Measurements from ENCODE around the gene C1D. TPM values are rescaled to one million over a fixed set of nuclear protein-coding genes. Genes with fewer than 3 reads are reported as not detected.
A peak's percentile ranks its signal among the peaks of the same experiment; 100 is the strongest.

C1D gene
- total RNA-seq, 1 donor from 2014 or later = 19.0 TPM

DNA sequence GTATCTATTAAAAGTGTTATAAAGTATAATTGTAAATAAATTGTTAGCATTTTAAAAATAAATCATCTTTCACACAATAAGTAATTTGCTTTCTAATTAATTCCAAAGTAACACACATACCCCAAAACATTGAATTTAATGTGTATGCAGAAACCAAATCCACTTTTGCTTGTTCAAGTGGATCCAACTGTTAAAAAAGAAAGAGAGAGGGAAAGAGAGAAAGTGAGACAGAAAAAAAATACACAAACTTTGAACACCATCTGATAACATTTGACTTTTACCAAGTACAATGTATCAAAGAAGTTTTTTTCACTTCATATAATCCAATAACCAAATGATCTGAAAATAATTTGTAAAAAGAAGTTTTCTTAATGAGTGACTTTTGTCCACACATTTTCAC, 16.6 kb downstream of the C1D start:
- H3K9me3 Mint-ChIP-seq (ENCODE audit: low read depth) = no peaks in the 10 kb centered on the region
- no peak overlapping the region for H3K27ac Mint-ChIP-seq
- H3K36me3 Mint-ChIP-seq (ENCODE audit: insufficient read depth) = peaks cover 8% of the 10 kb centered on the region
- no peak for TF ChIP-seq CTCF (IDR thresholded peaks at IDR 0.05; ENCODE audit: unreplicated experiment)
- DNase-seq (ENCODE audit: low spot score, unreplicated experiment) = no peak
- no peak overlapping the region for H3K4me3 Mint-ChIP-seq (ENCODE audit: low read depth)
- peaks cover 5% of the 10 kb centered on the region for H3K4me1 Mint-ChIP-seq (ENCODE audit: low read depth)
- H3K27me3 Mint-ChIP-seq = no peaks in the 10 kb centered on the region

DNA sequence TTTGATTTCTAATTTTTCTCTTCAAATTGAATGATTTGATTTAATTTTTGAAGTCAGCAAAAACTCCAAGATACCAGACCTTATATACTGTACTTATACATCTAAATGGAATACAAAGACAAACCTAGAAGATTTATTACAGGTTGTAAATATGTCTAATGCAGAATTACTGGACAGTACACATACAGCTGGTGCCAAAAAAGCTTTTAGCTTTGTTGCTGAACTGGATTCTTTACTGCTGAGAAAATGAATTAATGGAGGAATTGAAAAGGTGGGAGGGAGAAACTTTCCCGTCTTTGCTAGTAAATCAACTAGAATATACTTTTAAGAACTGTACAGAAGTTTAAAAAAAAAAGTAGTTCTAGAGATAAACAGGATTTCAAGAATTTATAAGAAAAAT, 17.5 kb downstream of the C1D start:
- H3K36me3 Mint-ChIP-seq (ENCODE audit: insufficient read depth) = peaks cover 8% of the 10 kb centered on the region
- H3K9me3 Mint-ChIP-seq (ENCODE audit: low read depth) = no peaks in the 10 kb centered on the region
- no peak overlapping the region for H3K4me3 Mint-ChIP-seq (ENCODE audit: low read depth)
- DNase-seq (ENCODE audit: low spot score, unreplicated experiment) = no peak
- no peak for TF ChIP-seq CTCF (IDR thresholded peaks at IDR 0.05; ENCODE audit: unreplicated experiment)
- peaks cover 2% of the 10 kb centered on the region for H3K4me1 Mint-ChIP-seq (ENCODE audit: low read depth)
- no peak overlapping the region for H3K27ac Mint-ChIP-seq
- H3K27me3 Mint-ChIP-seq = no peaks in the 10 kb centered on the region

DNA sequence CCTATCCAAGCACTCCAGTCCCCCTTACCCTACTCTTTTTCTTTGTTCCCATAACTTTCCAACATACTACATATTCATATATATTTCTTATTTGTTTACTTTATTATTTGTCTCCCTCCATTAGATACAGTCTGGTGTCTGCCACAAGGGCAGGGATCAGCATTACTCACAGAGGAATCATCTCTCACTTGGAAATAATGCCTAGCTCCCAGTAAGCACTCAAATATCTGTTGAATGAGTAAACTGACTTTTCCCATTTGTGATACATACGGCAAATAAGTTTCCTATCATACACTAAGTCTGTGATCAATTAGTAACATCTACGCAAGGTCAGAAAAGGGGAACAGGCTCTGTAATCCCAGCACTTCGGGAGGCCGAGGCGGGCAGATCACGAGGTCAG, 18.7 kb downstream of the C1D start:
- Mint-ChIP-seq H3K4me1 (ENCODE audit: low read depth) (peaks cover 8% of the 10 kb centered on the region), H3K36me3 (ENCODE audit: insufficient read depth) (peaks cover 8% of the 10 kb centered on the region), H3K9me3 (ENCODE audit: low read depth) (no peaks in the 10 kb centered on the region), H3K4me3 (ENCODE audit: low read depth) (no peak overlapping the region), H3K27ac (no peak overlapping the region), H3K27me3 (no peaks in the 10 kb centered on the region)
- DNase-seq (ENCODE audit: low spot score, unreplicated experiment) = no peak
- no peak for TF ChIP-seq CTCF (IDR thresholded peaks at IDR 0.05; ENCODE audit: unreplicated experiment)

GRCh38 chr2:68043695-68044094, 19.1 kb downstream of the C1D start:
- peaks cover 9% of the 10 kb centered on the region for H3K4me1 Mint-ChIP-seq (ENCODE audit: low read depth)
- peaks cover 8% of the 10 kb centered on the region for H3K36me3 Mint-ChIP-seq (ENCODE audit: insufficient read depth)
- no peaks in the 10 kb centered on the region for H3K27me3 Mint-ChIP-seq
- H3K9me3 Mint-ChIP-seq (ENCODE audit: low read depth) = no peaks in the 10 kb centered on the region
- DNase-seq (ENCODE audit: low spot score, unreplicated experiment) = no peak
- no peak overlapping the region for H3K27ac Mint-ChIP-seq
- TF ChIP-seq CTCF (IDR thresholded peaks at IDR 0.05; ENCODE audit: unreplicated experiment) = no peak
- no peak overlapping the region for H3K4me3 Mint-ChIP-seq (ENCODE audit: low read depth)

DNA sequence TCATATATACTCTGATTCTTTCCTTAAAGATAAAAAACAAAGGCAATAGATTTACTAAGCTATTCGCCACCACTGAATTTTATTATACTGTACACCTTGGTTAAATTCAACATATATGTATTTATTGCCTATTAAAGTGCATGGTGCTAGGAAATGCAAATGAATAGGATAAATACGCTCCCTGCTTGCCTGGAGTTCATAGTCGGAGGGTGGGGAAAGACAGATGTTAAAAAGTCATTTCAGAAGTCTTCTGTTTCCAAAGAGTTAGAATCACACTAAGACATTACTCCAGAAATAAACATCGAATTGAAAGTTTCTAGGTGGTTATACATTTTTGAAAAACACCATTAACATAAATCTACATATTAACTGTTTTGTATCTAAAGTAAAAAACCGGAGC, 19.8 kb downstream of the C1D start:
- no peak overlapping the region for H3K4me3 Mint-ChIP-seq (ENCODE audit: low read depth)
- no peaks in the 10 kb centered on the region for H3K27me3 Mint-ChIP-seq
- no peak for DNase-seq (ENCODE audit: low spot score, unreplicated experiment)
- H3K4me1 Mint-ChIP-seq (ENCODE audit: low read depth) = peaks cover 9% of the 10 kb centered on the region
- peak overlapping the region; percentile 45 for H3K27ac Mint-ChIP-seq
- no peaks in the 10 kb centered on the region for H3K9me3 Mint-ChIP-seq (ENCODE audit: low read depth)
- H3K36me3 Mint-ChIP-seq (ENCODE audit: insufficient read depth) = peaks cover 8% of the 10 kb centered on the region
- no peak for TF ChIP-seq CTCF (IDR thresholded peaks at IDR 0.05; ENCODE audit: unreplicated experiment)
